Astrocyte of the cerebellum (primary cell): Measurements from ENCODE around the gene GSDMA.

Source experiments
- DNase-seq: peaks from one replicate; pipeline ENCODE4 v3.0.0-alpha.2; 2011; ENCODE audit warnings: low read depth
- H3K4me3 ChIP-seq: 2 replicates; pipeline ENCODE4 v1.5.1; 2011; ENCODE audit warnings: mild to moderate bottlenecking, low read depth, low read length, moderate library complexity
- in situ Hi-C: cut with HindIII; loops from 2 replicates; pipeline ENCODE4 v1.10.0; 2017; ENCODE audit warnings: low sequenced_read_pairs
- TF ChIP-seq, protein P1 (sequence below): IDR thresholded peaks from 2 replicates; pipeline ENCODE4 v1.5.1; 2012; ENCODE audit warnings: low read length, low read depth, moderate library complexity, mild to moderate bottlenecking; ENCODE audit errors: missing control alignments

GSDMA gene

GRCh38 chr17:39950871-39951348 lies 11.9 kb upstream of the GSDMA start:
- in situ Hi-C loops = no loop called here
- TF ChIP-seq, protein P1, sequence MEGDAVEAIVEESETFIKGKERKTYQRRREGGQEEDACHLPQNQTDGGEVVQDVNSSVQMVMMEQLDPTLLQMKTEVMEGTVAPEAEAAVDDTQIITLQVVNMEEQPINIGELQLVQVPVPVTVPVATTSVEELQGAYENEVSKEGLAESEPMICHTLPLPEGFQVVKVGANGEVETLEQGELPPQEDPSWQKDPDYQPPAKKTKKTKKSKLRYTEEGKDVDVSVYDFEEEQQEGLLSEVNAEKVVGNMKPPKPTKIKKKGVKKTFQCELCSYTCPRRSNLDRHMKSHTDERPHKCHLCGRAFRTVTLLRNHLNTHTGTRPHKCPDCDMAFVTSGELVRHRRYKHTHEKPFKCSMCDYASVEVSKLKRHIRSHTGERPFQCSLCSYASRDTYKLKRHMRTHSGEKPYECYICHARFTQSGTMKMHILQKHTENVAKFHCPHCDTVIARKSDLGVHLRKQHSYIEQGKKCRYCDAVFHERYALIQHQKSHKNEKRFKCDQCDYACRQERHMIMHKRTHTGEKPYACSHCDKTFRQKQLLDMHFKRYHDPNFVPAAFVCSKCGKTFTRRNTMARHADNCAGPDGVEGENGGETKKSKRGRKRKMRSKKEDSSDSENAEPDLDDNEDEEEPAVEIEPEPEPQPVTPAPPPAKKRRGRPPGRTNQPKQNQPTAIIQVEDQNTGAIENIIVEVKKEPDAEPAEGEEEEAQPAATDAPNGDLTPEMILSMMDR = no peak
- no peak overlapping the region for H3K4me3 ChIP-seq
- DNase-seq = no peak

- in situ Hi-C loops = no loop called here
- DNase-seq = no peak
These were observed 10.7 kb upstream of the GSDMA start for GRCh38 chr17:39951924-39952679.

GRCh38 chr17:39952680-39953470 lies 9.9 kb upstream of the GSDMA start:
- H3K4me3 ChIP-seq = peak overlapping the region; percentile 36

More at GRCh38 chr17:39951924-39952679, 10.7 kb upstream of the GSDMA start:
- peak overlapping the region; percentile 36 for H3K4me3 ChIP-seq
- TF ChIP-seq, protein P1 = no peak

DNA sequence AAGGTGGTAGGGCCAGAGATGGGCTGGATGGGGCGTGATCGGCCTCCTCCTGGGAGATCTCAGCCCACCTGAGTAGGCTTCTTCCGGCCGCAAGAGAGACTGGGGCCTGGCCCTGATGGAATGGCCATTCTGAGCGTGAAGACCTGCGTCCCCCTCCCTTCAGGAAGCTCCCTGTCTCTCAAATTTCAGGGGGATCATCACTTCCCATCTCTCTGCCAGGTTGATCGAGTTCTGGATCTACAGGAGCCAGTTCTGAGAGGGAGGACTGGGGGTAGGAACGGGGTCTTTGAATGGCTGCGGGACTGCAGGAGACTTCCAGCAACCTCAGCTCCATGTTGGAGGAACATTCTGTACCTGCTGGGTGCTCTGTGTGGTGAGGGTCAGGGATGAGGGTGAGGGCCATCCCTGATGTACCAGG lies 9.3 kb upstream of the GSDMA start:
- in situ Hi-C loops = no loop called here
- no peak for DNase-seq
- H3K4me3 ChIP-seq = peak overlapping the region; percentile 36
- TF ChIP-seq, protein P1 = no peak

More at GRCh38 chr17:39952680-39953470, 9.9 kb upstream of the GSDMA start:
- DNase-seq = peak; percentile 86
- TF ChIP-seq, protein P1 = no peak
- in situ Hi-C loops = no loop called here

DNA sequence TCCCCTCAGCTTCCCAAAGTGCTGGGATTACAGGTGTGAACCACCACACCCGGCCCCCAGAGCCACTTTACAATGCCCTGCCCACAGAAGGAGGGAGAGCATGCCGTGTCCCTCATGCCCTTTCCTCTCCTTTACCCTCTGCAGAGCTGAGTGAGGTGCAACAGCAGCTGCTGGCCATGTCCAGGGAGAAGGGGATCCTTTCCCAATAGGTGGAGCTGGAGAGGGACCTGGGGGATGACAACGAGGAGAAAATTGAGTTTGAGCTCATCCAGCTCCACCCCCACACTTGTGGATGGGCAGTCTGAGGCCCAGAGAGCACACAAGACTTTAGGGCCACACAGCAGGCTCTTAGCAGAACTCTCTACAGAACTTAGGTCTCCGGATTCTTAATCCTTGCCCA lies 7.9 kb upstream of the GSDMA start:
- no peak for DNase-seq
- no peak overlapping the region for H3K4me3 ChIP-seq
- TF ChIP-seq, protein P1 = no peak
- in situ Hi-C loops = no loop called here

GRCh38 chr17:39955726-39956225 lies 7.0 kb upstream of the GSDMA start:
- no peak overlapping the region for H3K4me3 ChIP-seq
- DNase-seq = no peak
- TF ChIP-seq, protein P1 = no peak
- in situ Hi-C loops = no loop called here
